Gastrocnemius medialis (tissue), 4 donors: ENCODE measurements around the gene VWA8. TPM values are rescaled to one million over a fixed set of nuclear protein-coding genes. Genes with fewer than 3 reads are reported as not detected.
A peak's percentile ranks its signal among the peaks of the same experiment; 100 is the strongest.
"Not testable (repeated sequence)": the region's sequence is repeated elsewhere in the genome, so short reads cannot be mapped to it uniquely, and the experiment has no call there.

Source experiments
- ATAC-seq, 2 donors: fragments of 150-250 bp; one replicate each; pipeline ENCODE4 v1.9.1; 2016
- DNase-seq, 2 donors: peaks; one replicate each; pipeline ENCODE4 v3.0.0-alpha.2; 2019
- H3K27ac ChIP-seq, 4 donors: fragments of 200-600 bp; sonication (generic); 1 replicate in 1 of 4; 2 replicates in 3 of 4; pipeline ENCODE4 v1.5.1; 2016 to 2018; ENCODE audit warnings: mild to moderate bottlenecking in 2 of 4, moderate library complexity in 1 of 4
- H3K27me3 ChIP-seq, 3 donors: fragments of 200-600 bp; sonication (generic) in 2 of 3; 1 replicate in 1 of 3; 2 replicates in 2 of 3; pipeline versions ENCODE4 v1.5.1 to v1.6.0; 2016 to 2019; ENCODE audit warnings: mild to moderate bottlenecking in 1 of 3, moderate library complexity in 1 of 3
- H3K36me3 ChIP-seq, 2 donors: fragments of 200-600 bp; sonication (generic) in 1 of 2; one replicate each; pipeline ENCODE4 v1.5.1; 2017 to 2018
- H3K4me1 ChIP-seq, 2 donors: fragments of 200-600 bp; sonication (generic) in 1 of 2; one replicate each; pipeline ENCODE4 v1.5.1; 2016 to 2017; ENCODE audit warnings: mild to moderate bottlenecking in 2 of 2
- H3K4me3 ChIP-seq, 4 donors: fragments of 200-600 bp; sonication (generic) in 3 of 4; 1 replicate in 1 of 4; 2 replicates in 3 of 4; pipeline ENCODE4 v1.5.1; 2016 to 2019; ENCODE audit warnings: mild to moderate bottlenecking in 2 of 4
- H3K9me3 ChIP-seq, 3 donors: fragments of 200-600 bp; sonication (generic) in 2 of 3; 1 replicate in 1 of 3; 2 replicates in 2 of 3; pipeline ENCODE4 v1.5.1; 2016 to 2019
- CTCF ChIP-seq, 5 experiments: fragments of 450-650 bp in 3 of 5; fragments of 200-600 bp in 2 of 5; sonication (generic) in 2 of 5; IDR thresholded peaks in 4 of 5; conservative IDR thresholded peaks in 1 of 5; 1 replicate in 4 of 5; 2 replicates in 1 of 5; pipeline ENCODE4 v1.5.1; 2016 to 2019; ENCODE audit warnings: antibody characterized with exemption in 5 of 5, mild to moderate bottlenecking in 3 of 5, moderate library complexity in 3 of 5
- POLR2A ChIP-seq, 2 donors: fragments of 450-650 bp; IDR thresholded peaks; one replicate each; pipeline ENCODE4 v1.6.1; 2017; ENCODE audit warnings: antibody characterized with exemption in 2 of 2, mild to moderate bottlenecking in 2 of 2, moderate library complexity in 2 of 2
- in situ Hi-C, 4 donors: fragments of 200-750 bp; cut with MboI; loops; one replicate each; pipeline versions ENCODE4 v1.15.0 to v1.8.0; 2017; ENCODE audit warnings: low sequenced_read_pairs in 4 of 4
- intact Hi-C: fragments of 100-400 bp; cut with DNase I; formaldehyde crosslinking; loops from one replicate; pipeline ENCODE4 v1.15.1; 2023; ENCODE audit warnings: low total_unique reads
- total RNA-seq, 4 donors: library from RNA; depleted of rRNA; stranded (reverse); fragments of >200 nt; gene quantifications; one replicate each; pipeline versions ENCODE4 v1.1.0 to v1.2.3, GENCODE V29; 2016

The VWA8 gene
- total RNA-seq, 4 donors from 2014 or later, result 24.7 to 37.9 (median 29.7) TPM

DNA sequence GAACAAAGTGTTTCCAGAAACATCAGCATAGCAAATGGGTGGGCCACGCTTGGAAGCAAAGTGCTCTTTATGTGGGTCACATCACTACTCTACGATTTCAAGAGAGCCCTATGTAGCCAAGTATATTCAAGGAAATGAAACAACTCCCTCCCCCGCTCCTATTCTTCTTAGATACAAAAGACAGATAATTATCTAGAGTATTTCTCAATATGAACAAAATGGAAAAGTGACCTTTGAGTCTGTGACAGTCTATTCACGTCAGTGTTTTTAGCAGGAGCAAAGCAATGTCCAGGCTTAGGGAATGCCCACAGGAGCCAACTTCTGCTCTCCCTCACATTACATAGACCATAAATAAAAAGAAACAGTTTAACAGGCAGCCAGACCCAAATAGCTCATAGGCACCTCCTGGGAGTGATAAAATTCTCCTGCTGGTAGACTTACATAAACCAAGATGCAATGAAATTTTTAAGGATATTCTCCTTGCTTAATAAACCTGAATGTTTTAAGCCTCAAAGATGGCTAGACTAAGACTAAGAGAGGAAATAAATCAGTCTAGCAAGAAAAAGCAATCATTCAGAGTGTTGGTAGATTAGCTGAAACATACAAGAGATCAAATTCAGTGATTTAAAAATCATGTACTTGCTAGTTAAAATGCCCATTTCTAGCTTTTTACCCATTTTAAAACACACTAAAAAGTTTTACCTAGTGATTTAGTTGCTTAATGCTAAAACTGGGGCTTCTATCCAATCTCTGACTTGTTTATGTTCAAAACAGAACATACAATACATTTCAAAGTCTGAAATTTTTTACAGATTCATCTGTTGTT, 320.7 kb downstream of the VWA8 start:
- Histone ChIP-seq H3K27ac (peak overlapping the region; percentile 18 to 57 (median 54)), H3K9me3 (no peaks in the 10 kb centered on the region), H3K4me3 (no peak overlapping the region), H3K27me3 (no peaks in the 10 kb centered on the region), H3K36me3 (no peaks in the 10 kb centered on the region), H3K4me1 (peaks cover 25 to 33% of the 10 kb centered on the region in 2 donors)
- in situ Hi-C loops, result loop anchor here in 1 of 4 donors (25.0 kb wide), 1 partner anchor 178 kb away; the partner anchor contains the start of gene RGCC
- DNase-seq (peak in 1 of 2 donors; percentile 50), ATAC-seq (peak; percentile 72 to 91)
- intact Hi-C loops, result no loop called here
- TF ChIP-seq POLR2A (IDR thresholded peaks at IDR 0.05), result no peak
- TF ChIP-seq CTCF (IDR thresholded peaks at IDR 0.05 in 4 of 5, conservative IDR thresholded peaks at IDR 0.05 in 1 of 5), result no peak

DNA sequence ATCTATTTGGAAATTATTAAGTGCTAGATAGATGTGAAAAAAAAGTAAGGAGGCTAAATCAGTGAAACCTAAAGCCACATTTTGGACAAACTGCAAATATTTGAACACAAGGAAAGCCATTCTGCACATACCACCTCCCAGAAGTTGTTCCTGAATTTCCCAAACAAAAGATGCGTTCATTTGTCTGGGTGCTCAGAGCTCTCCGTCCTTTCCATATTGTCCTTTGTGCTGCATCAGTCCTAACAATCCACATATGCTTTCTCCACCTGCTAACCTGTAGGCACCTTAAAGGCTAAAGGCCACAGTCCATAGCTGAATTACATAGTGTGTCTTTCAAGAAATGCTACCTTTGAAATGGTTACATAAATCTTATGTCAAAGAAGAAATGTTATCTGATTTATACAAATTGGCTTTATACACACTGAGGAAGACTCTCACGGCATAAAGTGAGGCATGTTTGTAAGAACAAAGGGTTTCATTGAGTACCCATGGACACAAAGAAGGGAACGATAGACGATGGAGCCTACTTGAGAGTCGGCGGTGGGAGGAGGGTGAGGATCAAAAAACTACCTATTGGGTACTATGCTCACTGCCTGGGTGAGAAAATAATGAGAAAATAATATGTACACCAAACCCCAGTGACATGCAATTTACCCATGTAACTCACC, 321.5 kb downstream of the VWA8 start:
- intact Hi-C loops, result no loop called here
- Histone ChIP-seq H3K4me3 (no peak overlapping the region), H3K4me1 (peaks cover 25 to 28% of the 10 kb centered on the region in 2 donors), H3K9me3 (no peaks in the 10 kb centered on the region), H3K27me3 (no peaks in the 10 kb centered on the region), H3K36me3 (no peaks in the 10 kb centered on the region), H3K27ac (peak overlapping the region; percentile 18 to 57 (median 54))
- TF ChIP-seq POLR2A (IDR thresholded peaks at IDR 0.05) (no peak), CTCF (IDR thresholded peaks at IDR 0.05 in 4 of 5, conservative IDR thresholded peaks at IDR 0.05 in 1 of 5) (no peak)
- in situ Hi-C loops, result loop anchor here in 1 of 4 donors (25.0 kb wide), 1 partner anchor 177 kb away; the partner anchor contains the start of gene RGCC
- DNase-seq (no peak), ATAC-seq (no peak)

DNA sequence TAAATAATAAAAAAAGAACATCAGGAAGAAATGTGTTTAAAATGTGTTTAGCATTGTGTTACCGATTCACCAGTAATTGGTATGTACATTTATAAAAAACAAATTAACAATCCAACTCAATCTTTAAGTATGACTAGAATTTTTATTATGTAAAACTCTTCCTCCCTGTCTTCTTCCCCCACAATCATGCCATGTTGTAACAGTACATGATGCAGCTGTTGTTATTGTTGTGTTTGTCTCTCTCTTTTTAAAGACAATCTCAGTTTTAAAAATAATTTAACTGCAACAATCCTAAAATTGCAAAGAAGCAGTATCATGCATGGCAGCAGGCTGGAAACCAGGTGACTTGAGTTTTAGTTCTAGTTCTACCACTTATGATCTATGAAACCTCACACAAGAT, 323.3 kb downstream of the VWA8 start:
- no peak for TF ChIP-seq CTCF (IDR thresholded peaks at IDR 0.05 in 4 of 5, conservative IDR thresholded peaks at IDR 0.05 in 1 of 5)
- no peak for TF ChIP-seq POLR2A (IDR thresholded peaks at IDR 0.05)
- Histone ChIP-seq H3K27ac (no peak overlapping the region), H3K27me3 (no peaks in the 10 kb centered on the region), H3K4me1 (peaks cover 25 to 28% of the 10 kb centered on the region in 2 donors), H3K36me3 (no peaks in the 10 kb centered on the region), H3K9me3 (no peaks in the 10 kb centered on the region), H3K4me3 (no peak overlapping the region)
- in situ Hi-C loops, result loop anchor here in 1 of 4 donors (25.0 kb wide), 1 partner anchor 175 kb away; the partner anchor contains the start of gene RGCC
- intact Hi-C loops, result no loop called here
- no peak for ATAC-seq
- DNase-seq, result no peak

DNA sequence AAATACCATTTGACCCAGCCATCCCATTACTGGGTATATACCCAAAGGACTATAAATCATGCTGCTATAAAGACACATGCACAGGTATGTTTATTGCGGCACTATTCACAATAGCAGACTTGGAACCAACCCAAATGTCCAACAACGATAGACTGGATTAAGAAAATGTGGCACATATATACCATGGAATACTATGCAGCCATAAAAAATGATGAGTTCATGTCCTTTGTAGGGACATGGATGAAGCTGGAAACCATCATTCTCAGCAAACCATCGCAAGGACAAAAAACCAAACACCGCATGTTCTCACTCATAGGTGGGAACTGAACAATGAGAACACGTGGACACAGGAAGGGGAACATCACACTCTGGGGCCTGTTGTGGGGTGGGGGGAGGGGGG, 323.9 kb downstream of the VWA8 start:
- H3K4me1 ChIP-seq, result peaks cover 25 to 28% of the 10 kb centered on the region in 2 donors
- intact Hi-C loops, H3K27ac ChIP-seq, H3K36me3 ChIP-seq, H3K27me3 ChIP-seq, DNase-seq, ATAC-seq, H3K4me3 ChIP-seq, H3K9me3 ChIP-seq: not testable (repeated sequence)
- in situ Hi-C loops, result loop anchor here in 1 of 4 donors (25.0 kb wide), 1 partner anchor 175 kb away; the partner anchor contains the start of gene RGCC

GRCh38 chr13:41636590-41636989, 324.3 kb downstream of the VWA8 start:
- H3K36me3 ChIP-seq, intact Hi-C loops, H3K27ac ChIP-seq, ATAC-seq, H3K27me3 ChIP-seq, DNase-seq, H3K4me3 ChIP-seq, H3K9me3 ChIP-seq: not testable (repeated sequence)
- H3K4me1 ChIP-seq, result peaks cover 23 to 24% of the 10 kb centered on the region in 2 donors
- in situ Hi-C loops, result loop anchor here in 1 of 4 donors (25.0 kb wide), 1 partner anchor 174 kb away; the partner anchor contains the start of gene RGCC
